NCI-H2196 treated with DMSO at 0.1 percent for 48 hours (cell line): ENCODE results near the gene SCN1B.

ENCODE experiments used
- DNase-seq: peaks from one replicate; lab custom pipeline; 2025; ENCODE audit not compliant: unreplicated experiment; lab: John Stamatoyannopoulos, UW

SCN1B gene

DNA sequence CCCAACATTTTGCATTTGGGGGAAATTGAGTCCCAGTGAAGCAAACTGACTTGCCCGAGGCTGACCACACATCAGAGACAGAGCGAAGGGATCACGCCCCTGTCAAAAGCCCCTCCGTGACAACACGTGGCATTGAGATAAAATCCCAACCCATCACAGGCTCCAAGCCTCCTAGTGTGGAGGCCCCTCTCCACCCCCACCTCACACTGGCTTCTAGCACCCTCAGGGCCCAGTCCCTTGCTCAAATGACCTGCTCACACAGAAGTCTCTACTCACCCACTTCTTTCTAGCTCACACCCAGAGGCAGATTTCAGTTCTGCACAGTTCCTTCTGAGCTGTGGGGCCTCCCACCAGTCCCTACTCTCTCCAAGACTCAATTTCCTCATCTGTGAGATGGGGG lies 21.5 kb downstream of the SCN1B start:
- no peak for DNase-seq

DNA sequence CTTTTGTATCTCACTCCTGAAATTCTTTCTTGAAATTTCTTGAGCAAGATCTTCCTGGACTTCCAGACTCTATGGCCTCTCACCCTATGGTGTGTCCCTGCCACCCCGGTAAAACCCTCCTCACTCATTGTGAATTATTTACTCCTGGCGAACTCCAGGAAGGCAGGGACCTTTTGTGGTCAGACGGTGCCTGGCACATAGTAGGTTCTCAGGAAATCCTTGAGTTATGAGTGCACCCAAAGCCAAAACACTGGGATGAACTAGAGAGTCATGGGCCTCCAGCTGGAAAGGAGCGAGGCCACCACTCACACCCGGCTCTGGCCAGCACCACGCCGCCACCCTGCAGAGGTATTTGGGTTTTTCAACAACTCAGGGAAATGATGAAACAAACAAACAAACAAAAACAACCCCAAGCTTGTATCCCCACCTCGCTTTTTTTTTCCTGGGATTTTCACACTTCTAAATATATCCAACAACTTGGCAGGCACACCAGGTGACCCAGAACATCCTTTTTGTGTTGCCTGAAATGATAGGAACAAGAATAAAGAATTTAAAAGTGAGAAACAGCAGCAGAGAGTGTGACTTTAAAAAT lies 22.4 kb downstream of the SCN1B start:
- no peak for DNase-seq

DNA sequence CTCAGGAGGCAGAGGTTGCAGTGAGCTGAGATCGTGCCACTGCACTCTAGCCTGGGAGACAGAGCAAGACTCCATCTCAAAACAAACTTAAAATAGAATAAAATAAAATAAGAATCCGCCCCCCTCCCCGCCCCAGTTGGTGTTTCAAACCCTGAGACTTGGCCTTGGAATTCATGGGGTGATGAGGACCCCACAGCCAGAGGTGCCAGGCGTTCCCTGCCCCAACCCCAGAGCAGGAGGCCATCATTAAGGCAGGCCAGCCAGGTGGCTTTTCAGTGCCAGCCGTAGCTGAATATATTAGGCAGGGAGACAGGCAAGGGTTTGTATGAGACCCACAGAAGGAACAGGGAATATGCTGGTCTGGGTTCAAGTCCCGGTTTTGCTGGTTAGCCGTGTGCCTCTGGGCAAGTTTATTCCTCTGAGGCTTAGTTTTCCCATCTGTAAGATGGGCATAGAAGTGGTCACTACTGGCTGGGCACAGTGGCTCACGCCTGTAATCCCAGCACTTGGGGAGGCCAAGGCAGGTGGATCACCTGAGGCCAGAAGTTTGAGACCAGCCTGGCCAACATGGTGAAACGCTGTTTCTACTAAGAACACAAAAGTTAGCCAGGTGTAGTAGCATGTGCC lies 23.5 kb downstream of the SCN1B start:
- DNase-seq: no peak

DNA sequence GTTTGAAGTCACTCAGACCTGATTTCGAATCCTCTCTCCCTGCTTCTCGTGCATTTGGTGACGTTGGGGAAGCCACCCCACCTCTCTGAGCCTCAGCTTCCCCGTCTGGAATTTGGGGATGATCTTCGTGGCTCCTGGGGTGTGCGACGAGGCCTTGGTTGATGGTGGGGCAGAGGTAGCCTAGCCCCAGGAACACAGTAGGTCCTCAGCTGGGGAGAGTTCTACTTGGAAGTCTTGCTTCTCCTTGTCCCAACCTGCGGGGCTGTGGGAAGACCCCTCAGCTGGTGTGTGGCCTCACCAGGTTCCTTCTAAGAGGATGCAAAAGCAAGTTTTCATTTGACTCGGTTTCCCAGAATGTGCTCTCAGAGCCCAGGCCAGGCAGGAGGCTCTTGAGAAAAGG lies 24.4 kb downstream of the SCN1B start:
- no peak for DNase-seq

DNA sequence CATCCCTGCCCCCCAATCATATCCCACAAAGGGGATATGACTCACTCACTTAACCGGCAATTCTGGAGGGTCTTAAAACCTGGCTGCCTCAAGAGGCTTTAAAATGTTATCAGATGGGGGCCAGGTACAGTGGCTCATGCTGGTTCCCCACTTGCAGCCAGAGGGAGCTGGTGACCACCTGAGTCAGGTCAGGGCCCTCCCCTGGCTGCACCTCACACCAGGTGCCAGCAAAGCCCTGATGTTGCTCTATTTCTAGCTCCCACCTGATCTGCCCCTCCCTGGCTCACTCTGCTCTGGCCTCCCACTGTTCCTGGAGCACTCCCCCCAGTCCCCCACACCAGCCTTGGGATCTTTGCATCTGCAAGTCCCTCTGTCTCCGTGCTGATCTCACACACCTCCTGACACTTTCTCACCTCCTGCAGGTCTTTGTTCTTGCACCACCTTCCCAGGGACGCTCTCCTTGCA lies 25.5 kb downstream of the SCN1B start:
- DNase-seq: peak; percentile 43

DNA sequence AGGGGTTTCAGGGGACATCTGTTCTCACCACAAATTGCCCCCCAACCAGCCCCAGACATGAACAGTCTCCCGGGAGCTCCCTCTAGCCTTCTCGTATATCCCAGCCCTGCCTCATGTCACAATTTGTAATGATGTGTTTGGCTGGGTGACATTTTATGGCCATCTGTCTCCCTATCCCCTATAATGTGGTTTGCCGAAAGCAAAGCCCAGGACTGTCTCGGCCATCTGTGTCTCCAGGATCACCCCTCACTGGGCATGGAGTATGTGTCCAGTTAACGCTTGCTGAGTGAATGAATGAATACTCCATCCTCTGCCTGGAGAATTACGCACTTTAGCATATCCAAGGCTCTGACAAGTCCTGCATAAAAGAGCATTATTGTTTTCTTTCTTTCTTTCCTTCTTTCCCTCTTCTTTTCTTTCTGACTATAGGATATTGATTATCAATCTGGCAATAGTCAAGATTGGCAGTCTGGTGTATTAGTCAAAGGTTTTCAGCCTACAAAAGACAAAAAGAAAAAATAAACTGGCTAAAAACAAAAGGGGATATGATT lies 26.3 kb downstream of the SCN1B start:
- DNase-seq: no peak

DNA sequence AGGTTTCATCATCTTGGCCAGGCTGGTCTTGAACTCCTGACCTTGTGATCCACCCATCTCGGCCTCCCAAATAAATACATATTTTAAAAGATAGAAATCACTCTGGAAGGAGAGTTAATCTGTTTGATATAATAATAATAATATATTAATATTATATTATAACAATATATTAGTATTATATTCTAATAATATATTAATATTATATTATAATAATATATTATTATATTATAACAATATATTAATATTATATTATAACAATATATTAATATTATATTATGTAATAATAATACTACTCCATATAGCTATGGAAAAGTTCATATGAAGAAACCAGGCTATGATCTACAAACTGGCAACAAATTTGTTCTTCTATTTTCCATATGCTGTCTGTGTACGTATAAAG lies 28.1 kb downstream of the SCN1B start:
- DNase-seq: no peak

DNA sequence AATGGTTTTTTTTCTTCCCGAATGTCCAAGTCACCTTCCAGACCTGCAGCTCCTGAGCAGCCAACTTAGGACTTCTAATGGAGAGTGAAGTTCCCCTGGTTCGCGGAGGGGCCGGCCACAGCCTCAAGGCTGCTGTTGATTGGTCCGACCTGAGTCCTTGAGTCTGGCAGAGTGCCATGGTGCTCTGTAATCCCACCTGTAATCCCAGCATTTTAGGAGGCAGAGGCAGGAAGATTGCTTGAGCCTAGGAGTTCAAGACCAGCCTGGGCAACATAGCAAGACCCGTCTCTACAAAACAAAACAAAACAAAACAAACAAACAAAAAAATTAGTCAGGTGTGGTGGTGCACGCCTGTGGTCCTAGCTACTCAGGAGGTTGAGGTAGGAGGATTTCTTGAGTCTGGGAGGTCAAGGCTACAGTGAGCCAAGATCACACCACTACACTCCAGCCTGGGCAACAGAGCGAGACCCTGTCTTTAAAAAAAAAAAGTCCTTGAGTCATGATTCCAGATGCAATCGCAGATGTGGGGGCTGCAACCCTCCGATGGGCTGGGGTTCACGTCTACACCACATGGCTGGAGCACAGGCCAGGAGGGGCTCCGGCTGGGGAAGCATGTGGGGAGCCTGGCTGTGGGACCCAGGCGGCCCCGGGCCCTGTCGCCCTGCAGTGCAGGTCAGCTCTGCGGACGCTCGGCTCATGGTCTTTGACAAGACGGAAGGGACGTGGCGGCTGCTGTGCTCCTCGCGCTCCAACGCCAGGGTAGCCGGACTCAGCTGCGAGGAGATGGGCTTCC lies 28.9 kb downstream of the SCN1B start:
- DNase-seq: no peak

DNA sequence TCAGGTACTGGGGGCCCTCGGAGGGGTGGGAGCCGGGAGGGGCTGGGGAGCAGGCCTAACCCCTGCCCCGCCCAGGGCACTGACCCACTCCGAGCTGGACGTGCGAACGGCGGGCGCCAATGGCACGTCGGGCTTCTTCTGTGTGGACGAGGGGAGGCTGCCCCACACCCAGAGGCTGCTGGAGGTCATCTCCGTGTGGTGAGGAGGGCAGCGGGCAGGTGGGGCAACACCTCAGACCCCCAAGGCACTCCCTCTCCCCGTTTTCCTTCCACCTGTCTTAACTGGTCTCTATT lies 29.5 kb downstream of the SCN1B start:
- DNase-seq: no peak

DNA sequence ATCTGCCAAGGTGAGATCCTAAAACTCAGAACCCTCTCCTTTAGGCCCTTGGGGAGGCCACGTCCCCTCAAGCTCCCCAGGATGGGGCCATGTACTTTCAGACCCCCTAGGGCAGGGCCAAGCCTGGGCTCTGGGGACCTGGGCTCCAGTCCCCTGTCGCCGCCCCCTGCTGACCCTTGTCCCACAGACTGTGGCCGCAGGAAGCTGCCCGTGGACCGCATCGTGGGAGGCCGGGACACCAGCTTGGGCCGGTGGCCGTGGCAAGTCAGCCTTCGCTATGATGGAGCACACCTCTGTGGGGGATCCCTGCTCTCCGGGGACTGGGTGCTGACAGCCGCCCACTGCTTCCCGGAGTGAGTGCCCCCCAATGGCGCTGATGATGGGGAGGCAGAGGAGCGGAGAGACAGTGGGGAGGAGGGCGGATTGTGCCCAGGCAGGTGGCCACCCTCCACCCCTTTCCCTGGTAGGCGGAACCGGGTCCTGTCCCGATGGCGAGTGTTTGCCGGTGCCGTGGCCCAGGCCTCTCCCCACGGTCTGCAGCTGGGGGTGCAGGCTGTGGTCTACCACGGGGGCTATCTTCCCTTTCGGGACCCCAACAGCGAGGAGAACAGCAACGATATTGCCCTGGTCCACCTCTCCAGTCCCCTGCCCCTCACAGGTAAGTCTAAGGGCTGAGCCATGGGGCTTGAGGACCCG lies 30.0 kb downstream of the SCN1B start:
- DNase-seq: no peak

DNA sequence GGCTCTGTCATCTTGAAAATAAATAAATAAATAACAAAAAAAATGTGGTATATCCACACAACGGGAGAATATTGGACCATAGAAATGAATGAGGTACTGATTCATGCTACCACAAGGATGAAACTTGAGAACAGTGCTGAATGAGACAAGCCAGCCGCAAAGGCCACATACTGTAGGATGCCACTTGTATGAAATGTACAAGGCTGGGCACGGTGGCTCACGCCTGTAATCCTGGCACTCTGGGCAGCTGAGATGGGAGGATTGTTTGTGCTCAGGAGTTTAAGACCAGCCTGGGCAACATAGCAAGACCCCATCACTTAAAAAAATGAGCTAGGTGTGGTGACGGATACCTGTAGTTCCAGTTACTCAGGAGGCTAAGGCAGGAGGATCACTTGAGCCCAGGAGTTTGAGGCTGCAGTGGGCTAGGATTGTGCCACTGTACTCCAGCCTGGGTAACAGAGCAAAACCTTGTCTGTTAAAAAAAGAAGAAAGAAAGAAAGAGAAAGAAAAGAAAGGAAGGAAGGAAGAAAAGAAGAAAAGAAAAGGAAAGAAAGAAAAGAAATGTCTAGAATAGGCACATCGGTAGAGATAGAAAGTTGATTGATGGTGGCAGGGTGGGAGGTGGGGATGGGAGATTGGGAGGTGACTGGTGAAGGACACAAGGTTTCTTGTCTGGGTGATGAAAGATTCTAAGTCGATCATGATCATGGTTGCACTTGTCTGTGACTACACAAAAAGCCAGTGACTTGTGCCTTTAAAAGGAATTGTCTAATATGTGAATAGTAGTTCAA lies 31.5 kb downstream of the SCN1B start:
- no peak for DNase-seq

DNA sequence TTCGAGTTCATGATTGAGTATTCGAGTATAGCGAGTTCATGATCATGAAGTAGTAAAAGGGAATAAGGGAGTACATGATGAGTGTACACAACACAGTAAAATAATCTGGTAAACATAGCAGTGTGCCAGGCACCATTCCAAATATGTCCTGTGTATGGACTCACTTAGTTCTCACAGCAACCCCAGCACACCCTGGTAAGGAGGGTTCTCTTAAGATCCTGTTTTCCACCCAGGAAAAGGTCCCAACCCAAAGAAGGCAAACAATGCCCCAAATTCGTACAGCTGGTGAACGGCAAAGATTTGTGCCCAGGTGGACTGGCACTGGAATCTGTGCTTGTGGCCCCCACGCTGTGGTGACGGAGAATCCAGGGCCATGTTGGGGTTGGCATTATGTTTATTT lies 32.7 kb downstream of the SCN1B start:
- DNase-seq: no peak

DNA sequence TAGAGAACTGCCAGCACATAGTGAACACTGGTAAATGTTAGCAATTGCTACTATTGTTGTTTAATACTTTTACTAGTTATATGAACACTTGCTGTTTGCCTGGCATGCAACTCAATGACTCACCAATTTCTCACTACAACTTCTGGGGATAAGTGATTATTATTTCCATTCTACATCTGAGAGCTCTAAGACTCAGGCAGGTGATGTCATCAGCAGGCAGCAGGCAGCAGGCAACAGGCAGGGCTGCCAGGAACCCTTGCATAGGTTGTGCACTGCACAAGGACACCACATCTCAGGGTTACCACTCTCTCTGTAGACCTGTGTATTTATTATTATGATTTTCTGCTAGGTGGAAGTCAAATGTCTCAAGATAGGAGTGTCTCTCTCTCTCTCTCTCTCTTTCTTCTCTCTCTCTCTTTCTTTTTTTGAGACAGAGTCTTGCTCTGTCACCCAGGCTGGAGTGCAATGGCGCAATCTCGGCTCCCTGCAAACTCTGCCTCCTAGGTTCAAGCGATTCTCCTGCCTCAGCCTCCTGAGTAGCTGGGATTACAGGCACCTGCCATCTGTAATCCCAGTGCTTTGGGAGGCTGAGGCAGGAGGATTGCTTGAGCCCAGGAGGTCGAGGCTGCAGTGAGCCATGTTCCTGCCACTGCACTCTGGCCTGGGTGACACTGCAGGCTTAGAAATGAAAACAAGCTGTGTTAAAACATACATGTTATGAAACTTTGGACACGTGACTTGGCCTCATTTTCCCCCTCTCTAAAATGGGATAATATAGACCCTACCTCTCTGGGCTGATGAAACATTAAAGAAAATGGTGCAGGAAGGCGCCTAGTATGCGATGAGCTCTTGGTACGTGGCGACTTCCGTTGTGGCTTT lies 33.9 kb downstream of the SCN1B start:
- no peak for DNase-seq

DNA sequence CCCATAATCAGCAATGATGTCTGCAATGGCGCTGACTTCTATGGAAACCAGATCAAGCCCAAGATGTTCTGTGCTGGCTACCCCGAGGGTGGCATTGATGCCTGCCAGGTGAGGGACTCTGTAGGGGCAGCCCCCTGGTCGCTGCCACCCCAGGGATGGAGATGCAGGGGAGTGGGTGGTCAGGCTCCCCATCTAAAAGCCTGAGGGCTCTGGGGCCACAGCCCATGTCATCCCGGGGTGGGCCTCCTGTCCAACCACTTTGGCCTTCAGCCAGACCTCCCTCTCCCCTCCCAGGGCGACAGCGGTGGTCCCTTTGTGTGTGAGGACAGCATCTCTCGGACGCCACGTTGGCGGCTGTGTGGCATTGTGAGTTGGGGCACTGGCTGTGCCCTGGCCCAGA lies 35.3 kb downstream of the SCN1B start:
- DNase-seq: no peak

DNA sequence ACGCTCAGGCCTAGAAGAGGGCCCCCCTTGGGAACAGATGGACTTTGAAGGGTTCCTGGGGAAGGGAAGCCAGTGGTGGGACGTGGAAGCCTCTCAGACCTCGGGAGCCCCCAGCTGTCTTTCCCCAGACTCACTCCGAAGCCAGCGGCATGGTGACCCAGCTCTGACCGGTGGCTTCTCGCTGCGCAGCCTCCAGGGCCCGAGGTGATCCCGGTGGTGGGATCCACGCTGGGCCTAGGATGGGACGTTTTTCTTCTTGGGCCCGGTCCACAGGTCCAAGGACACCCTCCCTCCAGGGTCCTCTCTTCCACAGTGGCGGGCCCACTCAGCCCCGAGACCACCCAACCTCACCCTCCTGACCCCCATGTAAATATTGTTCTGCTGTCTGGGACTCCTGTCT lies 35.9 kb downstream of the SCN1B start:
- DNase-seq: no peak

DNA sequence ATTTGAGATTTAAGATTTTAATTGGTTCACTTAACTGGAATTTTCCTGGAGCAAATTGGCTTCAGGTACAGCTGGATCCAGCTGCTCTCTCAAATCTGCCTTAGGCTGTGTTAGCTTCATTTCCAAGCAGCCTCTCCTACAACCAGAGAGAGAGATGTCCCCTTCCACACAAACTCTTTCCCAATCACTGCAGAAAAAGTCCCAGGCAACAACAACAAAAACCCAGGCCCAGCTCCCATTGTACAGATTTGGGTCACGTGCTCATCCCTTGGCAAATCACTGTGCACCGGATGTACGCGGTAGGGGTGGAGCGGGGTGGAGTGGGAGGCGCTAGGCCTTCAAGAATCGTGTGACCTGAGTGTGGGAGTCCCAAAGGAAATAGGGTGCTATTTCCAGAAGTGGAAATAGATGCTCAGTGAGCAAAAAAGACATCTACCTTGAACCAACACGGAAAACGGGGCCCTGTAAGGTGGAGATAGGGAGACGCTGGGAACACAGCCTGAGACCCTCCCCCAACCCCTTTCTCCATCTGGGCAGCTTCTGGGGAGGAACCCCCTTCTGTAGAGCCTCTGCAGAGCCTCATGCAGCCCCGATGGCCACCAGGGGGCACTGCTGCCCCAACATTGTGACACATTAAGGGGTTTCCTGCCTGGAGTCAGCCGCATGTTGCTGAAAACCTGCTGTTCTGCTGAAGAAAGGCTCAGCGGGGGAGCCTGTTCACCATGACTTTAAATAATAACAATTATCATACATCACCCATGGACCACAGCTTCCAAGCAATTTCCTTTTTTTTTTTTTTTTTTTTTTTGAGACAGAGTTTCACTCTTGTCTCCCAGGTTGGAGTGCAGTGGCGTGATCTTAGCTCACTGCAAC lies 36.7 kb downstream of the SCN1B start:
- DNase-seq: peak; percentile 30

DNA sequence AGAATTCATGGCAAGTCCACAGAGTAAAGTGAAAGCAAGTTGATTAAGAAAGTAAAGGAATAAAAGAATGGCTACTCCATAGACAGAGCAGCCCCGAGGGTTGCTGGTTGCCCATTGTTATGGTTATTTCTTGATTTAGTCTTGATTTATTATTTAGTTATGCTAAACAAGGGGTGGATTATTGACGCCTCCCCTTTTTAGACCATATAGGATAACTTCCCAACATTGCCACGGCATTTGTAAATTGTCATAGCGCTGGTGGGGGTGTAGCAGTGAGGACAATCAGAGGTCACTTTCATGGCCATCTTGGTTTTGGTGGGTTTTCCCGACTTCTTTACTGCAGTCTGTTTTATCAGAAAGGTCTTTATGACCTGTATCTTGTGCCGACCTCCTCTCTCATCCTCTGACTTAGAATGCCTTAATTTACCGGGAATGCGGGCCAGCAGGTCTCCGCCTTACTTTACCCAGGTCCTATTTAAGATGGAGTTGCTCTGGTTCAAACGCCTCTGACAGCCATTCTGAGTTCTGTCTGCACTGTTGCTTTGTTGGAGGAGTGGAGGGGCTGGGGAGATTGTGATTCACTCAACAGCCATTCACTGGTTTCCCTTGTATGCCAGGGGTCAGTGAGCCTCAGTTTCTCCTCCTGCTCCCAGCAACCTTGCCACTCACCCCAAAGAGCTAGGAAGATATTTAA lies 38.8 kb downstream of the SCN1B start:
- DNase-seq: no peak

DNA sequence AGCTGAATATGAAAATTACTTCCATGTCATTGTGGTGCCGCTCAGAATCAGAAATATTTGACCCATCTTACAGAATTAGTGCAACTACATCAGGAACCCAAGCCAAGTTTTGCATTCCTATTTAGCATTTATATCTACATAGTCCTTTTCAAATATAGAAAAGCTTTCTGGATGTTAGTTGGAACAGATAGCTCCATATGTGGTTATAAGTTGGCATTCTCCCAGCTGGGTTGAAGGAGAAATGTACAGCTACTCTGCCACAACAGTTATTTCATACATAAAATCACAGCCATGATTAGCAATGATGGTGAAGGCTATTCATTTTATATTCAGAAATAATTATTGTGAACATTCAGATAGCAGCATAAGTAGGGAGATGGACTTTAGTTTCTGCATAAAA lies 39.4 kb downstream of the SCN1B start:
- DNase-seq: no peak
